Tibial nerve (tissue), 4 donors: Measurements from ENCODE around the gene PPP2R3A.

Experiments
- CTCF ChIP-seq, 5 experiments: fragments of 200-600 bp in 3 of 5; fragments of 450-650 bp in 2 of 5; sonication (generic) in 3 of 5; IDR thresholded peaks; one replicate each; pipeline ENCODE4 v1.5.1; 2016 to 2019; ENCODE audit warnings: antibody characterized with exemption in 5 of 5, mild to moderate bottlenecking in 3 of 5, moderate library complexity in 2 of 5
- EP300 ChIP-seq, 2 donors: sonication (generic); formaldehyde crosslinking; IDR thresholded peaks; one replicate each; pipeline ENCODE4 v1.6.1; 2017; ENCODE audit warnings: antibody characterized with exemption in 2 of 2, mild to moderate bottlenecking in 1 of 2

- TF ChIP-seq CTCF (IDR thresholded peaks at IDR 0.05) (no peak), EP300 (IDR thresholded peaks at IDR 0.05) (no peak)
These were observed 208.5 kb downstream of the PPP2R3A start for GRCh38 chr3:136173939-136174490.
